Retina (tissue), 1 donor: ENCODE data around the gene ERVH48-1.
"Not testable (repeated sequence)": the region's sequence is repeated elsewhere in the genome, so short reads cannot be mapped to it uniquely, and the experiment has no call there.

Experiments
- DNase-seq: peaks from one replicate; pipeline ENCODE4 v3.0.0-alpha.2; 2016

Gene ERVH48-1

GRCh38 chr21:42903817-42904216 lies 21.6 kb downstream of the ERVH48-1 start:
- DNase-seq: no peak

GRCh38 chr21:42900446-42900845 lies 25.0 kb downstream of the ERVH48-1 start:
- DNase-seq: no peak

GRCh38 chr21:42892931-42893755 lies 32.3 kb downstream of the ERVH48-1 start, which contains the start of gene NDUFV3:
Gene NDUFV3, plus strand, starts transcription at chr21:42893309. Its CDS starts 25 bp downstream, at chr21:42893334.
- DNase-seq: peak; percentile 99

GRCh38 chr21:42892582-42892930 lies 32.9 kb downstream of the ERVH48-1 start:
- no peak for DNase-seq

GRCh38 chr21:42887326-42887725 lies 38.1 kb downstream of the ERVH48-1 start:
- DNase-seq: no peak

- no peak for DNase-seq
These were observed 41.5 kb downstream of the ERVH48-1 start for GRCh38 chr21:42883921-42884320.

- DNase-seq: no peak
These were observed 45.1 kb downstream of the ERVH48-1 start for GRCh38 chr21:42880352-42880751.

- DNase-seq: peak; percentile 99
These were observed 46.2 kb downstream of the ERVH48-1 start, which contains the start of gene WDR4 for GRCh38 chr21:42878993-42879787. Gene WDR4, minus strand, starts transcription at chr21:42879539. Its CDS starts 44 bp downstream, at chr21:42879495.

- no peak for DNase-seq
These were observed 46.8 kb downstream of the ERVH48-1 start for GRCh38 chr21:42878678-42878992.

GRCh38 chr21:42875811-42876210 lies 49.6 kb downstream of the ERVH48-1 start:
- DNase-seq: not testable (repeated sequence)

GRCh38 chr21:42873096-42873495 lies 52.3 kb downstream of the ERVH48-1 start:
- no peak for DNase-seq

- no peak for DNase-seq
These were observed 57.2 kb downstream of the ERVH48-1 start for GRCh38 chr21:42868196-42868595.
